GM12878 (cell line): ENCODE data around the gene CAVIN1. TPM values are rescaled to one million over a fixed set of nuclear protein-coding genes. Genes with fewer than 3 reads are reported as not detected.

Source experiments
- ATAC-seq: fragments of 200-7000 bp; cut with Tn5 transposase; 3 replicates; pipeline ENCODE4 v1.9.1; 2020; ENCODE audit warnings: mild to moderate bottlenecking, moderate library complexity
- BruUV-seq: library from RNA; stranded (reverse); fragments of 400-500 nt; replicated peaks from 2 replicates; lab custom pipeline; 2021; lab: Mats Ljungman, UMichigan
- CTCF ChIA-PET: fragments of 300-600 bp; sonication (Branson Sonifier 250); formaldehyde crosslinking; extraction: SDS; loops from one replicate; lab custom pipeline; 2021; ENCODE audit warnings: inconsistent platforms; lab: Yijun Ruan, JAX
- POLR2A ChIA-PET: fragments of 350-600 bp; formaldehyde crosslinking; extraction: SDS; loops from one replicate; lab custom pipeline; 2021; ENCODE audit warnings: inconsistent platforms; lab: Charles Lee
- RAD21 ChIA-PET: fragments of 300-600 bp; sonication (Branson Sonifier 250); formaldehyde crosslinking; loops from one replicate; lab custom pipeline; 2023; ENCODE audit warnings: antibody characterized with exemption; ENCODE audit not compliant: unreplicated experiment; lab: Charles Lee
- SMC1A ChIA-PET: fragments of 300-600 bp; sonication (Branson Sonifier 250); formaldehyde crosslinking; loops from one replicate; lab custom pipeline; 2023; ENCODE audit not compliant: unreplicated experiment, uncharacterized antibody; lab: Charles Lee
- DNase-seq: peaks from one replicate; pipeline ENCODE4 v3.0.0-alpha.2; 2011; ENCODE audit warnings: low read depth, low spot score
- FAIRE-seq: peaks from 3 replicates; lab custom pipeline; 2011; peaks lifted over from hg19 to GRCh38; lab: Jason Lieb, UNC
- H2AFZ ChIP-seq: 2 replicates; pipeline ENCODE4 v1.6.0; 2011; ENCODE audit warnings: low read depth, low read length, control low read depth; ENCODE audit not compliant: control insufficient read depth
- H3K27ac ChIP-seq: 2 replicates; pipeline ENCODE4 v1.5.1; 2011; ENCODE audit warnings: control low read depth; ENCODE audit not compliant: control insufficient read depth, insufficient read depth
- H3K27me3 ChIP-seq, 2 experiments: replicated peaks in 1 of 2; 2 replicates each; pipeline versions ENCODE4 v1.6.0 to v1.6.1; 2011; ENCODE audit warnings: low read length in 1 of 2; ENCODE audit not compliant: control insufficient read depth in 2 of 2, insufficient read depth in 2 of 2
- H3K36me3 ChIP-seq, 2 experiments: 2 replicates each; pipeline ENCODE4 v1.5.1; 2011; ENCODE audit warnings: low read length in 1 of 2; ENCODE audit not compliant: control insufficient read depth in 2 of 2, insufficient read depth in 2 of 2
- H3K4me1 ChIP-seq: 2 replicates; pipeline ENCODE4 v1.6.1; 2011; ENCODE audit warnings: mild to moderate bottlenecking, low read length, moderate library complexity, mixed read lengths; ENCODE audit not compliant: control insufficient read depth, insufficient read depth
- H3K4me2 ChIP-seq: 2 replicates; pipeline ENCODE4 v1.6.0; 2011; ENCODE audit warnings: control low read depth; ENCODE audit not compliant: control insufficient read depth, insufficient read depth
- H3K4me3 ChIP-seq: fragments of 200-600 bp; sonication (generic); 2 replicates; pipeline ENCODE4 v1.5.1; 2016
- H3K79me2 ChIP-seq: 2 replicates; pipeline ENCODE4 v1.6.0; 2011; ENCODE audit warnings: low read length; ENCODE audit not compliant: control insufficient read depth, insufficient read depth
- H3K9ac ChIP-seq: 2 replicates; pipeline ENCODE4 v1.8.0; 2011; ENCODE audit warnings: low read length, control low read depth, mixed read lengths; ENCODE audit not compliant: control insufficient read depth, insufficient read depth
- H3K9me3 ChIP-seq: replicated peaks from 3 replicates; pipeline ENCODE4 v1.5.1; 2011; ENCODE audit warnings: mild to moderate bottlenecking, low read length; ENCODE audit not compliant: control insufficient read depth, insufficient read depth
- H4K20me1 ChIP-seq: 2 replicates; pipeline ENCODE4 v1.6.0; 2011; ENCODE audit not compliant: control insufficient read depth, insufficient read depth
- CEBPZ ChIP-seq: fragments of 150-350 bp; IDR thresholded peaks from 2 replicates; pipeline ENCODE4 v1.6.1; 2016; ENCODE audit warnings: low read depth, low read length
- CHD1 ChIP-seq: IDR thresholded peaks from 2 replicates; pipeline ENCODE4 v1.6.1; 2012; ENCODE audit warnings: low read depth, low read length, improper control_type of control experiment
- EED ChIP-seq: sonication (generic); IDR thresholded peaks from 2 replicates; pipeline ENCODE4 v1.6.1; 2016; ENCODE audit warnings: antibody characterized with exemption, low read depth
- EZH2 ChIP-seq: IDR thresholded peaks from 2 replicates; pipeline ENCODE4 v1.6.1; 2012; ENCODE audit warnings: low read depth, mild to moderate bottlenecking, control low read depth, inconsistent platforms, low read length, borderline replicate concordance; ENCODE audit not compliant: control insufficient read depth
- FOXK2 ChIP-seq: fragments of 450-650 bp; IDR thresholded peaks from 2 replicates; pipeline ENCODE4 v1.6.1; 2017; ENCODE audit warnings: mild to moderate bottlenecking, moderate library complexity
- IKZF2 ChIP-seq, 2 experiments: fragments of 450-650 bp; IDR thresholded peaks; 2 replicates each; pipeline ENCODE4 v1.6.1; 2017; ENCODE audit warnings: mild to moderate bottlenecking in 2 of 2, moderate library complexity in 2 of 2
- MXI1 ChIP-seq: fragments of 150-350 bp; IDR thresholded peaks from 2 replicates; pipeline ENCODE4 v1.6.1; 2011; ENCODE audit warnings: low read depth, mild to moderate bottlenecking, inconsistent platforms, low read length, improper control_type of control experiment
- NFYA ChIP-seq: IDR thresholded peaks from 2 replicates; pipeline ENCODE4 v1.6.1; 2011; ENCODE audit warnings: low read depth, mild to moderate bottlenecking, low read length, improper control_type of control experiment, borderline replicate concordance
- NR2C1 ChIP-seq: fragments of 450-650 bp; IDR thresholded peaks from 2 replicates; pipeline ENCODE4 v1.6.1; 2017; ENCODE audit warnings: antibody characterized with exemption, mild to moderate bottlenecking, moderate library complexity
- NR2F1 ChIP-seq: fragments of 450-650 bp; conservative IDR thresholded peaks from 2 replicates; pipeline ENCODE4 v1.6.1; 2017; ENCODE audit warnings: mild to moderate bottlenecking
- PBX3 ChIP-seq: IDR thresholded peaks from 2 replicates; pipeline ENCODE4 v1.6.1; 2011; ENCODE audit warnings: mild to moderate bottlenecking, low read depth, low read length, moderate library complexity; ENCODE audit not compliant: insufficient replicate concordance
- RUNX3 ChIP-seq: IDR thresholded peaks from 2 replicates; pipeline ENCODE4 v1.6.1; 2012; ENCODE audit warnings: low read length, inconsistent platforms
- SPI1 ChIP-seq: IDR thresholded peaks from 2 replicates; pipeline ENCODE4 v1.6.1; 2011; ENCODE audit warnings: low read depth, mild to moderate bottlenecking, low read length, moderate library complexity, borderline replicate concordance; ENCODE audit not compliant: insufficient read depth
- SUPT20H ChIP-seq: IDR thresholded peaks from 2 replicates; pipeline ENCODE4 v1.6.1; 2011; ENCODE audit warnings: low read depth, mild to moderate bottlenecking, low read length, moderate library complexity, borderline replicate concordance; ENCODE audit not compliant: control insufficient read depth
- SUZ12 ChIP-seq: fragments of 200-600 bp; sonication (generic); IDR thresholded peaks from one replicate; pipeline ENCODE4 v1.6.1; 2018; ENCODE audit warnings: antibody characterized with exemption, mild to moderate bottlenecking; ENCODE audit not compliant: unreplicated experiment
- TCF7 ChIP-seq: IDR thresholded peaks from 2 replicates; pipeline ENCODE4 v1.6.1; 2014; ENCODE audit warnings: antibody characterized with exemption, borderline replicate concordance
- WGBS: methylation state at CpG from one replicate; pipeline ENCODE4 v1.1.6; 2016; ENCODE audit warnings: low lambda C conversion rate; ENCODE audit not compliant: insufficient replicate concordance, insufficient coverage; ENCODE audit errors: missing lambda C conversion rate; 5-methylcytosine and 5-hydroxymethylcytosine counted together
- in situ Hi-C: fragments of 300-500 bp; cut with MboI; formaldehyde crosslinking; loops from 9 replicates; pipeline ENCODE4 v1.14.3; 2018; ENCODE audit warnings: mixed read lengths
- intact Hi-C: fragments of 100-400 bp; cut with micrococcal nuclease; formaldehyde crosslinking; loops from one replicate; pipeline ENCODE4 v1.14.2; 2022; ENCODE audit not compliant: unreplicated experiment
- polyA plus RNA-seq, 11 experiments: library from polyadenylated mRNA; depleted of rRNA in 4 of 11; unstranded in 6 of 11; stranded (reverse) in 5 of 11; fragments of >200 nt; fragmentation: Nextera tagmentation in 4 of 11; fragmentation: Illumina TruSeq in 1 of 11; extraction: Ambion mirVana in 4 of 11; extraction: Trizol in 1 of 11; gene quantifications; 1 replicate in 1 of 11; 2 replicates in 10 of 11; pipeline versions ENCODE4 v1.2.1 to v1.2.3, GENCODE V29; 2011 to 2016; ENCODE audit warnings: inconsistent platforms in 2 of 11, missing spikeins in 2 of 11, low read depth in 1 of 11
- total RNA-seq, 4 experiments: library from RNA; depleted of rRNA in 3 of 4; stranded (reverse); fragments of >200 nt in 3 of 4; fragmentation: Illumina TruSeq in 1 of 4; extraction: Trizol in 1 of 4; gene quantifications; 2 replicates each; pipeline versions ENCODE4 v1.2.1 to v1.2.3, GENCODE V29; 2013 to 2021
- TF ChIP-seq, protein P1 (sequence below): IDR thresholded peaks from 2 replicates; pipeline ENCODE4 v1.6.1; 2011; ENCODE audit warnings: borderline replicate concordance, low read depth, mild to moderate bottlenecking, moderate library complexity, low read length; ENCODE audit not compliant: insufficient read depth, poor library complexity, severe bottlenecking

The CAVIN1 gene
- total and polyA plus RNA-seq, 10 of the 15 experiments (the other 5 are each of a cell fraction or from before 2014, with no cell fraction given), result 0.03 to 1.1 (median 0.37) TPM

- no peak for TF ChIP-seq NR2C1
Observed at GRCh38 chr17:42359133-42359532, 63.9 kb downstream of the CAVIN1 start (continued).

GRCh38 chr17:42358434-42358833 is 64.6 kb downstream of the CAVIN1 start:
- SMC1A ChIA-PET, result interaction anchor here (0.6 to 2.9 kb wide), 16 partner anchors 8 to 172 kb away, joined by 3 to 14 read pairs (median 6); partner anchors contain the start of gene STAT3
- BruUV-seq, result no TSS peak
- TF ChIP-seq PBX3, result no peak
- TF ChIP-seq, protein P1, sequence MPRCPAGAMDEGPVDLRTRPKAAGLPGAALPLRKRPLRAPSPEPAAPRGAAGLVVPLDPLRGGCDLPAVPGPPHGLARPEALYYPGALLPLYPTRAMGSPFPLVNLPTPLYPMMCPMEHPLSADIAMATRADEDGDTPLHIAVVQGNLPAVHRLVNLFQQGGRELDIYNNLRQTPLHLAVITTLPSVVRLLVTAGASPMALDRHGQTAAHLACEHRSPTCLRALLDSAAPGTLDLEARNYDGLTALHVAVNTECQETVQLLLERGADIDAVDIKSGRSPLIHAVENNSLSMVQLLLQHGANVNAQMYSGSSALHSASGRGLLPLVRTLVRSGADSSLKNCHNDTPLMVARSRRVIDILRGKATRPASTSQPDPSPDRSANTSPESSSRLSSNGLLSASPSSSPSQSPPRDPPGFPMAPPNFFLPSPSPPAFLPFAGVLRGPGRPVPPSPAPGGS, result no peak
- TF ChIP-seq EZH2, result no peak
- no peak for TF ChIP-seq MXI1
- TF ChIP-seq CHD1, result no peak
- TF ChIP-seq IKZF2 (IDR thresholded peaks at IDR 0.05), result peak; percentile 37 to 38; a peak in 2 of 4 replicates
- no peak for TF ChIP-seq CEBPZ
- no peak for TF ChIP-seq TCF7
- TF ChIP-seq EED, result peak; percentile 53; the same call in 1 of the 2 replicates
- TF ChIP-seq SUZ12, result no peak
- TF ChIP-seq FOXK2, result no peak
- no peak for TF ChIP-seq SUPT20H
- TF ChIP-seq SPI1, result peak; percentile 71
- no peak for TF ChIP-seq NR2F1
- peak; percentile 69 for TF ChIP-seq RUNX3
- TF ChIP-seq NFYA, result no peak

More at GRCh38 chr17:42358434-42358833, 64.6 kb downstream of the CAVIN1 start:
- ATAC-seq (peak; percentile 28), DNase-seq (no peak), FAIRE-seq (peak; percentile 68)
- ChIA-PET POLR2A (interaction anchor here (0.6 to 2.2 kb wide), 12 partner anchors 9 to 332 kb away, joined by 3 to 20 read pairs (median 4); partner anchors contain the start of gene STAT3), CTCF (interaction anchor here (0.8 to 3.2 kb wide), 8 partner anchors 8 to 325 kb away, joined by 3 to 14 read pairs (median 4); no protein-coding TSS in a partner anchor), RAD21 (interaction anchor here (0.7 to 2.1 kb wide), 11 partner anchors 9 to 169 kb away, joined by 3 to 8 read pairs (median 5); no protein-coding TSS in a partner anchor)
- no peaks in the 10 kb centered on the region for H3K36me3 ChIP-seq
- H4K20me1 ChIP-seq, result peaks cover 7% of the 10 kb centered on the region; the same call in 1 of the 2 replicates
- H3K4me1 ChIP-seq, result peaks cover 38% of the 10 kb centered on the region
- no peak overlapping the region for H3K9ac ChIP-seq
- peak overlapping the region; percentile 68 for H3K4me2 ChIP-seq
- H3K27me3 ChIP-seq, result no peaks in the 10 kb centered on the region
- H3K27ac ChIP-seq, result peak overlapping the region; percentile 54
- H3K9me3 ChIP-seq, result peaks cover 2% of the 10 kb centered on the region; the same call in 2 of the 3 replicates
- WGBS, result 22% methylated on average over 1 of the region's 1 CpG
- H3K79me2 ChIP-seq, result peaks cover 82% of the 10 kb centered on the region
- no peak overlapping the region for H2AFZ ChIP-seq
- peak overlapping the region; percentile 31; the same call in 1 of the 2 replicates for H3K4me3 ChIP-seq
- in situ Hi-C loops, result no loop called here
- intact Hi-C loops, result no loop called here
